ENCODE data around the gene FOXA2.

DNA sequence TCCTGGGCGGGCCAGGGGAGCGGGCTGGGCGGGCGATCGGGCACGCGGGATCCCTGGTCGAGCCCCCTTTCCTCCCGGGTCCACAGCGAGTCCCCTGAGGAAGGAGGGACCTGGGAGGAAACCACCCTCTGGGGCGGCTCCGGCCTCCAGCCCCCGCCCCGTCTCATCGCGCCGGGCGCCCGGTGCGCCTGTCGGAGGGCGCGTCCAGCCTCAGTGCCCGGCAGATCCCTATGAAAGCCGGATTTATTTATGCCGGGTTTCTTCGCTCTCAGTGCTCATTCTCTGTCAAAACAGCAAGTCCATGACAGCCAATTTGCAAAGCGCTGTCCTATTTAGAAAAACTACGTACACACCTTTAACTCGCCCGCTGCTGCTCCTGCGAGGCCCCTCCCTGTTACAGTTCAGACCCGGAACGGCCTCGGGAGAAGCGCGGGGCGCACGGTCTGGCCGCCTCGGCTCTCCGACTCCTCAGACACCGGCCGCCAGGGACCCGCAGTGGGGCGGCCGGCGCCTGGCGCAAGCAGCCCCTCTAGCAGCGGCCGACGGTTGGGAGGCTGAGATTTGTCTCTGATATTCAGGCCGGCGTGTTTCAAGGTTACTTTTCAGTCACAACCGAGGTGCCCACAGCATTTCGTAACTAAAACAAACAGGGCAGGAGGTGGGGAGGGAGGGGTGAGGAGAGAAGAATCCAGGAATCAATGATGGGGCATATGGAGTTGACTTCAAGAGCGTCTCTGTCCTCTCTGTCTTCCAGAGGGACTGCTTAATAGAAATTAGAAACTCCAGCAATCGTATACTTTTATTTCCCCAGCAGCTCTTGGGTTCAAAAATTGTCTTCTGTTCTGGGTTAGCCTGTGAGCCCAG is 782 bp upstream of the FOXA2 start:
- TF ChIP-seq, protein P1, sequence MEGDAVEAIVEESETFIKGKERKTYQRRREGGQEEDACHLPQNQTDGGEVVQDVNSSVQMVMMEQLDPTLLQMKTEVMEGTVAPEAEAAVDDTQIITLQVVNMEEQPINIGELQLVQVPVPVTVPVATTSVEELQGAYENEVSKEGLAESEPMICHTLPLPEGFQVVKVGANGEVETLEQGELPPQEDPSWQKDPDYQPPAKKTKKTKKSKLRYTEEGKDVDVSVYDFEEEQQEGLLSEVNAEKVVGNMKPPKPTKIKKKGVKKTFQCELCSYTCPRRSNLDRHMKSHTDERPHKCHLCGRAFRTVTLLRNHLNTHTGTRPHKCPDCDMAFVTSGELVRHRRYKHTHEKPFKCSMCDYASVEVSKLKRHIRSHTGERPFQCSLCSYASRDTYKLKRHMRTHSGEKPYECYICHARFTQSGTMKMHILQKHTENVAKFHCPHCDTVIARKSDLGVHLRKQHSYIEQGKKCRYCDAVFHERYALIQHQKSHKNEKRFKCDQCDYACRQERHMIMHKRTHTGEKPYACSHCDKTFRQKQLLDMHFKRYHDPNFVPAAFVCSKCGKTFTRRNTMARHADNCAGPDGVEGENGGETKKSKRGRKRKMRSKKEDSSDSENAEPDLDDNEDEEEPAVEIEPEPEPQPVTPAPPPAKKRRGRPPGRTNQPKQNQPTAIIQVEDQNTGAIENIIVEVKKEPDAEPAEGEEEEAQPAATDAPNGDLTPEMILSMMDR (IDR thresholded peaks at IDR 0.05), result no peak
- no peak for TF ChIP-seq POLR2A (IDR thresholded peaks at IDR 0.05)
